Neuronal stem cell (in vitro differentiated cells): ENCODE data around the gene ZC3H12C.

Experiments used
- DNase-seq: peaks from one replicate; pipeline ENCODE4 v3.0.0-alpha.2; 2013; ENCODE audit warnings: low spot score
- H2AFZ ChIP-seq: one replicate; pipeline ENCODE4 v1.6.1; 2013; ENCODE audit warnings: mild to moderate bottlenecking, low read length, inconsistent platforms
- H2AK5ac ChIP-seq: 2 replicates; pipeline ENCODE4 v1.6.1; 2013; ENCODE audit warnings: low read depth, mild to moderate bottlenecking, inconsistent platforms, low read length, moderate library complexity, mixed read lengths
- H2BK120ac ChIP-seq: 2 replicates; pipeline ENCODE4 v1.6.1; 2013; ENCODE audit warnings: low read depth, mild to moderate bottlenecking, inconsistent platforms, low read length, moderate library complexity, mixed read lengths
- H2BK12ac ChIP-seq: one replicate; pipeline ENCODE4 v1.6.1; 2013; ENCODE audit warnings: low read length, inconsistent platforms
- H2BK15ac ChIP-seq: 2 replicates; pipeline ENCODE4 v1.6.1; 2013; ENCODE audit warnings: mild to moderate bottlenecking, low read length, inconsistent platforms, mixed read lengths
- H2BK5ac ChIP-seq: one replicate; pipeline ENCODE4 v1.6.1; 2013; ENCODE audit warnings: inconsistent platforms, mild to moderate bottlenecking, low read length, moderate library complexity
- H3K14ac ChIP-seq: one replicate; pipeline ENCODE4 v1.6.1; 2013; ENCODE audit warnings: low read length, inconsistent platforms
- H3K18ac ChIP-seq: 2 replicates; pipeline ENCODE4 v1.6.1; 2013; ENCODE audit warnings: low read length, inconsistent platforms
- H3K23ac ChIP-seq: 2 replicates; pipeline ENCODE4 v1.6.1; 2013; ENCODE audit warnings: low read depth, mild to moderate bottlenecking, mixed read lengths, low read length, inconsistent platforms; ENCODE audit not compliant: poor library complexity
- H3K27ac ChIP-seq: replicated peaks from 3 replicates; pipeline ENCODE4 v1.5.1; 2013; ENCODE audit warnings: low read length, inconsistent platforms
- H3K27me3 ChIP-seq, 3 experiments: 2 replicates each; pipeline ENCODE4 v1.6.1; 2013; ENCODE audit warnings: low read length in 3 of 3, mild to moderate bottlenecking in 2 of 3, inconsistent platforms in 1 of 3, low read depth in 1 of 3, mixed read lengths in 1 of 3, moderate library complexity in 1 of 3; ENCODE audit not compliant: control insufficient read depth in 3 of 3, insufficient read depth in 3 of 3
- H3K36me3 ChIP-seq, 2 donors: replicated peaks in 1 of 2; 2 replicates each; pipeline ENCODE4 v1.6.1; 2013; ENCODE audit warnings: low read length in 2 of 2; ENCODE audit not compliant: control insufficient read depth in 2 of 2, insufficient read depth in 2 of 2
- H3K4ac ChIP-seq: 2 replicates; pipeline ENCODE4 v1.6.1; 2013; ENCODE audit warnings: inconsistent platforms, mild to moderate bottlenecking, low read length, moderate library complexity
- H3K4me1 ChIP-seq, 2 donors: 1 replicate in 1 of 2; 2 replicates in 1 of 2; pipeline ENCODE4 v1.6.1; 2013; ENCODE audit warnings: low read length in 2 of 2, low read depth in 1 of 2; ENCODE audit not compliant: control insufficient read depth in 2 of 2, insufficient read depth in 1 of 2
- H3K4me2 ChIP-seq: one replicate; pipeline ENCODE4 v1.6.1; 2013; ENCODE audit warnings: mild to moderate bottlenecking, low read length, inconsistent platforms; ENCODE audit not compliant: insufficient read depth, poor library complexity, severe bottlenecking
- H3K4me3 ChIP-seq, 2 donors: 2 replicates each; pipeline ENCODE4 v1.5.1; 2013; ENCODE audit warnings: low read length in 2 of 2, mild to moderate bottlenecking in 2 of 2, inconsistent platforms in 1 of 2, moderate library complexity in 1 of 2
- H3K79me1 ChIP-seq: one replicate; pipeline ENCODE4 v1.6.1; 2013; ENCODE audit warnings: low read depth, mild to moderate bottlenecking, inconsistent platforms, low read length, moderate library complexity
- H3K9ac ChIP-seq: one replicate; pipeline ENCODE4 v1.6.1; 2013; ENCODE audit warnings: mild to moderate bottlenecking, low read depth, low read length, inconsistent platforms; ENCODE audit not compliant: poor library complexity
- H3K9me3 ChIP-seq, 2 donors: replicated peaks in 1 of 2; 2 replicates each; pipeline versions ENCODE3 to v1.6.1; 2013; ENCODE audit warnings: low read length in 2 of 2, mild to moderate bottlenecking in 2 of 2, inconsistent platforms in 1 of 2, low read depth in 1 of 2, mixed read lengths in 1 of 2, moderate library complexity in 1 of 2; ENCODE audit not compliant: control insufficient read depth in 2 of 2, insufficient read depth in 1 of 2
- H4K8ac ChIP-seq: one replicate; pipeline ENCODE4 v1.6.1; 2013; ENCODE audit warnings: low read depth, mild to moderate bottlenecking, inconsistent platforms, low read length, moderate library complexity
- H4K91ac ChIP-seq: one replicate; pipeline ENCODE4 v1.6.1; 2013; ENCODE audit warnings: low read length, low read depth, mild to moderate bottlenecking, inconsistent platforms; ENCODE audit not compliant: poor library complexity
- WGBS, 2 donors: extraction: QIAGEN DNeasy Blood & Tissue Kit; methylation state at CpG; one replicate each; pipeline ENCODE4 v1.1.7; 2013; ENCODE audit warnings: missing lambda C conversion rate in 2 of 2, mixed read lengths in 1 of 2; ENCODE audit not compliant: insufficient read length in 2 of 2, insufficient replicate concordance in 1 of 2; ENCODE audit errors: extremely low coverage in 2 of 2; 5-methylcytosine and 5-hydroxymethylcytosine counted together

ZC3H12C gene

GRCh38 chr11:110086892-110087309 lies 6.3 kb upstream of the ZC3H12C start:
- no peak overlapping the region for H2BK5ac ChIP-seq
- no peak overlapping the region for H4K8ac ChIP-seq
- no peak overlapping the region for H4K91ac ChIP-seq
- DNase-seq = no peak
- H3K9ac ChIP-seq = no peak overlapping the region
- H2BK120ac ChIP-seq = no peak overlapping the region
- H3K4me1 ChIP-seq = peaks cover 0 to 2% of the 10 kb centered on the region in 2 donors
- no peaks in the 10 kb centered on the region for H3K9me3 ChIP-seq
- no peak overlapping the region for H3K27ac ChIP-seq
- no peak overlapping the region for H2BK15ac ChIP-seq
- H3K79me1 ChIP-seq = no peaks in the 10 kb centered on the region
- no peak overlapping the region for H3K4ac ChIP-seq
- no peak overlapping the region for H2AK5ac ChIP-seq
- peaks cover 0 to 37% (median 0%) of the 10 kb centered on the region in 3 experiments for H3K27me3 ChIP-seq
- no peak overlapping the region for H3K14ac ChIP-seq
- H3K36me3 ChIP-seq = no peaks in the 10 kb centered on the region
- no CpG with 5 or more reads among the region's 3 CpGs for WGBS, 2 donors
- no peak overlapping the region for H3K18ac ChIP-seq
- no peak overlapping the region for H2BK12ac ChIP-seq
- no peak overlapping the region for H3K4me3 ChIP-seq
- no peak overlapping the region for H2AFZ ChIP-seq
- H3K4me2 ChIP-seq = no peak overlapping the region
- no peak overlapping the region for H3K23ac ChIP-seq

- WGBS, 2 donors = no CpG with 5 or more reads among the region's 5 CpGs
- no peak overlapping the region for H4K91ac ChIP-seq
- no peak overlapping the region for H3K4me3 ChIP-seq
- H2AFZ ChIP-seq = no peak overlapping the region
- peaks cover 4% of the 10 kb centered on the region for H3K79me1 ChIP-seq
- H2BK15ac ChIP-seq = no peak overlapping the region
- no peak overlapping the region for H3K4me2 ChIP-seq
- no peak overlapping the region for H3K14ac ChIP-seq
- H2AK5ac ChIP-seq = no peak overlapping the region
- H2BK120ac ChIP-seq = no peak overlapping the region
- H3K4ac ChIP-seq = no peak overlapping the region
- no peak for DNase-seq
- H3K36me3 ChIP-seq = no peaks in the 10 kb centered on the region
- no peak overlapping the region for H2BK5ac ChIP-seq
- H2BK12ac ChIP-seq = no peak overlapping the region
- no peak overlapping the region for H3K23ac ChIP-seq
- H3K4me1 ChIP-seq = peaks cover 0 to 4% of the 10 kb centered on the region in 2 donors
- H3K9ac ChIP-seq = no peak overlapping the region
- no peak overlapping the region for H3K18ac ChIP-seq
- no peaks in the 10 kb centered on the region for H3K9me3 ChIP-seq
- no peak overlapping the region for H3K27ac ChIP-seq
- H3K27me3 ChIP-seq = peaks cover 0 to 37% (median 0%) of the 10 kb centered on the region in 3 experiments
- no peak overlapping the region for H4K8ac ChIP-seq
Measured at GRCh38 chr11:110087812-110088534, 5.2 kb upstream of the ZC3H12C start.

GRCh38 chr11:110088535-110089344 lies 4.5 kb upstream of the ZC3H12C start:
- no peak overlapping the region for H3K23ac ChIP-seq
- H4K8ac ChIP-seq = no peak overlapping the region
- no peak for DNase-seq
- no peak overlapping the region for H2BK15ac ChIP-seq
- H2AFZ ChIP-seq = no peak overlapping the region
- H3K14ac ChIP-seq = no peak overlapping the region
- H3K4ac ChIP-seq = no peak overlapping the region
- H3K79me1 ChIP-seq = peaks cover 4% of the 10 kb centered on the region
- no peak overlapping the region for H3K4me3 ChIP-seq
- H3K9ac ChIP-seq = no peak overlapping the region
- no peaks in the 10 kb centered on the region for H3K36me3 ChIP-seq
- no peak overlapping the region for H2BK5ac ChIP-seq
- H2BK120ac ChIP-seq = no peak overlapping the region
- H3K4me1 ChIP-seq = peaks cover 0 to 4% of the 10 kb centered on the region in 2 donors
- H3K27me3 ChIP-seq = peaks cover 0 to 37% (median 0%) of the 10 kb centered on the region in 3 experiments
- WGBS, 2 donors = no CpG with 5 or more reads among the region's 5 CpGs
- no peaks in the 10 kb centered on the region for H3K9me3 ChIP-seq
- H2AK5ac ChIP-seq = no peak overlapping the region
- H3K27ac ChIP-seq = no peak overlapping the region
- no peak overlapping the region for H3K18ac ChIP-seq
- no peak overlapping the region for H3K4me2 ChIP-seq
- H2BK12ac ChIP-seq = no peak overlapping the region
- H4K91ac ChIP-seq = no peak overlapping the region

GRCh38 chr11:110089617-110090282 lies 3.4 kb upstream of the ZC3H12C start:
- Histone ChIP-seq H3K4me3 (no peak overlapping the region), H3K14ac (no peak overlapping the region), H3K4me1 (peaks cover 0 to 4% of the 10 kb centered on the region in 2 donors), H3K27me3 (peaks cover 0 to 37% (median 0%) of the 10 kb centered on the region in 3 experiments), H4K8ac (no peak overlapping the region), H2BK15ac (no peak overlapping the region), H2BK12ac (no peak overlapping the region), H4K91ac (no peak overlapping the region), H3K36me3 (no peaks in the 10 kb centered on the region), H3K18ac (no peak overlapping the region), H3K27ac (no peak overlapping the region), H2AK5ac (no peak overlapping the region), H3K9ac (no peak overlapping the region), H2BK5ac (no peak overlapping the region), H2BK120ac (no peak overlapping the region), H3K9me3 (no peaks in the 10 kb centered on the region), H3K4me2 (no peak overlapping the region), H3K79me1 (peaks cover 4% of the 10 kb centered on the region), H3K4ac (no peak overlapping the region), H3K23ac (no peak overlapping the region), H2AFZ (no peak overlapping the region)
- DNase-seq = no peak
- WGBS, 2 donors = no CpG with 5 or more reads among the region's 5 CpGs
